ENCODE data around the gene TRANK1. TPM values are rescaled to one million over a fixed set of nuclear protein-coding genes. Genes with fewer than 3 reads are reported as not detected.
"Not testable (repeated sequence)": the region's sequence is repeated elsewhere in the genome, so short reads cannot be mapped to it uniquely, and the experiment has no call there.

TRANK1 gene
- total and polyA plus RNA-seq, 8 donors: 1.7 to 14.6 (median 3.4) TPM

DNA sequence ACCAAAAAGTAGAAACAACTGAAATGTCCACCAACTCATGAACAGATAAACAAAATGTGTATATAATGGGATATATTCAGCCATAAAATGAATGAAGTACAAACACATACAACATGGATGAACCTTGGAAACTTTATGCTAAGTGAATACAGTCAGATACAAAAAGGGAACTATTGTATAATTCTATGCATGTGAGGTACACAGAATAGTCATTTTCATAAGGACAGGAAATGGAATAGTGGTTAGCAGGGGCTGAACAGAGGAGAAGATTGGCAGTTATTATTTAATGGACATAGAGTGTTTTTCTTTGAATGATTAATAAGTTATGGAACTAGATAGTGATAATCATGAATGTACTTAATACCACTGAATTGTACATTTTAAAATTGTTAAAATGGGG lies 20.0 kb upstream of the TRANK1 start:
- FAIRE-seq: no peak
- ATAC-seq: no peak
- H3K27ac ChIP-seq: no peak overlapping the region
- no peak for TF ChIP-seq CTCF (IDR thresholded peaks at IDR 0.05)
- DNase-seq: no peak
- no peak overlapping the region for H3K4me3 ChIP-seq
- H3K36me3 ChIP-seq: no peaks in the 10 kb centered on the region
- H3K9me3 ChIP-seq: no peaks in the 10 kb centered on the region
- H3K27me3 ChIP-seq: no peaks in the 10 kb centered on the region
- intact Hi-C loops (cut with DNase I): no loop called here
- no peaks in the 10 kb centered on the region for H3K4me1 ChIP-seq

- H3K4me1 ChIP-seq: no peaks in the 10 kb centered on the region
- no peak for DNase-seq
- no peak overlapping the region for H3K4me3 ChIP-seq
- 59 to 81% methylated on average over 1 of the region's 1 CpG for WGBS, 2 donors
- H3K27me3 ChIP-seq: no peaks in the 10 kb centered on the region
- no peaks in the 10 kb centered on the region for H3K9me3 ChIP-seq
- no peak overlapping the region for H3K27ac ChIP-seq
- no peak for TF ChIP-seq CTCF (IDR thresholded peaks at IDR 0.05)
- FAIRE-seq: no peak
- H3K36me3 ChIP-seq: no peaks in the 10 kb centered on the region
- intact Hi-C loops (cut with DNase I): no loop called here
- ATAC-seq: no peak
Measured at GRCh38 chr3:36964331-36964730, 19.5 kb upstream of the TRANK1 start.

GRCh38 chr3:36963008-36963407 lies 18.2 kb upstream of the TRANK1 start:
- H3K4me3 ChIP-seq; DNase-seq; H3K9me3 ChIP-seq; H3K27me3 ChIP-seq; ATAC-seq; H3K4me1 ChIP-seq; H3K36me3 ChIP-seq; H3K27ac ChIP-seq; intact Hi-C loops (cut with DNase I); FAIRE-seq: not testable (repeated sequence)
- 91 to 96% methylated on average over 7 of the region's 7 CpGs for WGBS, 2 donors

- no peak overlapping the region for H3K4me3 ChIP-seq
- no peak for ATAC-seq
- intact Hi-C loops (cut with DNase I): no loop called here
- 71 to 80% methylated on average over 4 of the region's 4 CpGs for WGBS, 2 donors
- no peaks in the 10 kb centered on the region for H3K27me3 ChIP-seq
- H3K27ac ChIP-seq: no peak overlapping the region
- no peaks in the 10 kb centered on the region for H3K9me3 ChIP-seq
- no peaks in the 10 kb centered on the region for H3K4me1 ChIP-seq
- no peaks in the 10 kb centered on the region for H3K36me3 ChIP-seq
- no peak for FAIRE-seq
- no peak for TF ChIP-seq CTCF (IDR thresholded peaks at IDR 0.05)
- no peak for DNase-seq
Measured at GRCh38 chr3:36960502-36960901, 15.6 kb upstream of the TRANK1 start.

GRCh38 chr3:36959821-36960220 lies 15.0 kb upstream of the TRANK1 start:
- no peak for TF ChIP-seq CTCF (IDR thresholded peaks at IDR 0.05)
- Histone ChIP-seq H3K4me3 (no peak overlapping the region), H3K4me1 (no peaks in the 10 kb centered on the region), H3K27me3 (no peaks in the 10 kb centered on the region), H3K9me3 (no peaks in the 10 kb centered on the region), H3K36me3 (no peaks in the 10 kb centered on the region), H3K27ac (no peak overlapping the region)
- intact Hi-C loops (cut with DNase I): loop anchor here in 2 of 3 donors (5.0 to 10.0 kb wide), 2 partner anchors 233 to 235 kb away; no protein-coding TSS in a partner anchor
- 33 to 40% methylated on average over 2 of the region's 2 CpGs for WGBS, 2 donors
- no peak for ATAC-seq
- DNase-seq: no peak
- no peak for FAIRE-seq
